AG09319 (cell line): ENCODE results near the gene TDRD5.

Source experiments
- DNase-seq: peaks from one replicate; pipeline ENCODE4 v3.0.0-alpha.2; 2010; ENCODE audit warnings: low read depth; ENCODE audit errors: extremely low read depth
- TF ChIP-seq, protein P1 (sequence below): IDR thresholded peaks from 2 replicates; pipeline ENCODE4 v1.5.1; 2011; ENCODE audit warnings: low read depth, mild to moderate bottlenecking, inconsistent platforms, low read length, moderate library complexity

The TDRD5 gene

DNA sequence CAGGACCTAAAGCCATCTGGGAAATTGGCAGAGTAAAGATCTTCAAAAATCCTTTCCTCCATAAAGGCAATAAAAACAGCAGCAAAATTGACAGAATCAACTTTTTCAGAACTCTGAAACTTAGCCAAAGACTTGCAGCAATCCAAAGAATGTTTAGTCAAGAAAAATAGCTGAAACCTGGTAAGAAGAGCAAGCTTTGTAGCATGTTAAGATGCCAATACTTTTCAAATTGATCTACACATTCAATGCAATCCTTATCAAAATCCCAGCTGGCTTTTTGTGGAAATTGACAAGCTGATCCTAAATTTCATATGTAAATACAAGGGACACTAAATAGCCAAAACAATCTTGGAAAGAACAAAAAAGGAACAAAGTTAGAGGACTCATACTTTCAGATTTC, 127.6 kb downstream of the TDRD5 start:
- TF ChIP-seq, protein P1, sequence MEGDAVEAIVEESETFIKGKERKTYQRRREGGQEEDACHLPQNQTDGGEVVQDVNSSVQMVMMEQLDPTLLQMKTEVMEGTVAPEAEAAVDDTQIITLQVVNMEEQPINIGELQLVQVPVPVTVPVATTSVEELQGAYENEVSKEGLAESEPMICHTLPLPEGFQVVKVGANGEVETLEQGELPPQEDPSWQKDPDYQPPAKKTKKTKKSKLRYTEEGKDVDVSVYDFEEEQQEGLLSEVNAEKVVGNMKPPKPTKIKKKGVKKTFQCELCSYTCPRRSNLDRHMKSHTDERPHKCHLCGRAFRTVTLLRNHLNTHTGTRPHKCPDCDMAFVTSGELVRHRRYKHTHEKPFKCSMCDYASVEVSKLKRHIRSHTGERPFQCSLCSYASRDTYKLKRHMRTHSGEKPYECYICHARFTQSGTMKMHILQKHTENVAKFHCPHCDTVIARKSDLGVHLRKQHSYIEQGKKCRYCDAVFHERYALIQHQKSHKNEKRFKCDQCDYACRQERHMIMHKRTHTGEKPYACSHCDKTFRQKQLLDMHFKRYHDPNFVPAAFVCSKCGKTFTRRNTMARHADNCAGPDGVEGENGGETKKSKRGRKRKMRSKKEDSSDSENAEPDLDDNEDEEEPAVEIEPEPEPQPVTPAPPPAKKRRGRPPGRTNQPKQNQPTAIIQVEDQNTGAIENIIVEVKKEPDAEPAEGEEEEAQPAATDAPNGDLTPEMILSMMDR = no peak
- no peak for DNase-seq

GRCh38 chr1:179728271-179728670, 136.6 kb downstream of the TDRD5 start:
- TF ChIP-seq, protein P1 = no peak
- no peak for DNase-seq

GRCh38 chr1:179729881-179730280, 138.2 kb downstream of the TDRD5 start:
- TF ChIP-seq, protein P1 = no peak
- DNase-seq = no peak

GRCh38 chr1:179731643-179732042, 140.0 kb downstream of the TDRD5 start:
- TF ChIP-seq, protein P1 = no peak
- no peak for DNase-seq
